Kidney epithelial cell (primary cell): ENCODE results near the gene PSORS1C1. TPM values are rescaled to one million over a fixed set of nuclear protein-coding genes. Genes with fewer than 3 reads are reported as not detected.

Experiments
- DNase-seq: peaks from one replicate; pipeline ENCODE4 v3.0.0-alpha.2; 2010; ENCODE audit warnings: low read depth
- H3K27me3 ChIP-seq: 2 replicates; pipeline ENCODE4 v1.6.0; 2011; ENCODE audit warnings: low read length; ENCODE audit not compliant: control insufficient read depth, insufficient read depth
- H3K36me3 ChIP-seq: 2 replicates; pipeline ENCODE4 v1.5.1; 2011; ENCODE audit warnings: low read length; ENCODE audit not compliant: control insufficient read depth, insufficient read depth
- H3K4me3 ChIP-seq: 2 replicates; pipeline ENCODE4 v1.5.1; 2011; ENCODE audit warnings: low read depth, mild to moderate bottlenecking, control low read depth, low read length
- total RNA-seq: library from RNA; depleted of rRNA; stranded (reverse); fragments of >200 nt; gene quantifications from 2 replicates; pipeline ENCODE4 v1.2.3, GENCODE V29; 2015
- TF ChIP-seq, protein P1 (sequence below): IDR thresholded peaks from 2 replicates; pipeline ENCODE4 v1.5.1; 2011; ENCODE audit warnings: mild to moderate bottlenecking, moderate library complexity, low read length, control low read depth, inconsistent platforms; ENCODE audit not compliant: insufficient read depth, poor library complexity, severe bottlenecking

The PSORS1C1 gene
- total RNA-seq, 1 donor from 2014 or later: 0.38 TPM

DNA sequence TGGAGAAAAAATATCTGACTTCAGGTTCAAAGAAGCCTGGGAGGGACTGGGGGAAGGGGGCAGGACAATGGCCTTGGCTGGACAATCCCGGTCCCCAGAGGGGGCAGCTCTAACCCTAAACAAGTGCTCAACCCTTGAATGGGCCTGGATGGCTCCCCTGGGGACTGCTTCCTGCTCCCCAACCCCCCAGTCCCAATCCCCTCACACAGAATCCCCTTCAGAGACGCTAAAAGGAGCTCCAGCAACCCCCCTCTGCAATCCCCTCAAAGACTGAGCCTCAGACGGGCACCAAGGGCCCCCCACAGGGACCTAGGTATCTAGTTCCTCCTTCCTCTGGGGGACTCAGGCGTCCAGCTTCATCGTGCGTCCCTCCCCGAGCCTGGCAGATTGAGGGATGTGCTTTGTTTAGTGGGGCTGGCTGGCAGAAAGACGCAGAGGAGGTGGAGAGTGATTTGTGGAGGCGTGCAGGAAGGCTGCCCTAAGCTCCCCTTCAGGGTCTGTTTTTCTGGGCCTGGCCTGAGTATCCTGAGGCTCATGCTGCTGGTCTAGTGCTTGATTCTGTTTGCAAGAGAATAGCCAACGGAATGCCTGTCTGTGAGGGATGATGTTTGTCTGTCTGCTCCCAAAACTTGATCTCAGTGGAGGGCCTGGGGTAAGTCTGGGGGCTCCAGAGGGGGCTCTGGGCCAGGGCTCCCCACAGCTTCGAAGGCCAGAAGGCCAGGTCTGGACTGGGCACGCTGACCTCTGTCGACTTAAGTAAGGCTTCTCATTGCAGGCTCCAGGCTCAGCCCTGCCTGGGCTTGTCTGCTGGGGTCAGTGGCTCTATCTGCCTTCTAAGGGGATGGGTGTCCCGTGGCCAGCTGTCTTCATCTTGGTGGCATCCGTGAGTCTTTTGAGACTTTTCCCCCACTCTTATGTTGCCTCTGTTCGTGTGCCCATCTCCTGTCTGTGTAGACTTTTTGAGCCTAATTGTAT, 57.6 kb downstream of the PSORS1C1 start:
- Histone ChIP-seq H3K36me3 (no peaks in the 10 kb centered on the region), H3K27me3 (no peaks in the 10 kb centered on the region), H3K4me3 (no peak overlapping the region)
- no peak for DNase-seq
- TF ChIP-seq, protein P1, sequence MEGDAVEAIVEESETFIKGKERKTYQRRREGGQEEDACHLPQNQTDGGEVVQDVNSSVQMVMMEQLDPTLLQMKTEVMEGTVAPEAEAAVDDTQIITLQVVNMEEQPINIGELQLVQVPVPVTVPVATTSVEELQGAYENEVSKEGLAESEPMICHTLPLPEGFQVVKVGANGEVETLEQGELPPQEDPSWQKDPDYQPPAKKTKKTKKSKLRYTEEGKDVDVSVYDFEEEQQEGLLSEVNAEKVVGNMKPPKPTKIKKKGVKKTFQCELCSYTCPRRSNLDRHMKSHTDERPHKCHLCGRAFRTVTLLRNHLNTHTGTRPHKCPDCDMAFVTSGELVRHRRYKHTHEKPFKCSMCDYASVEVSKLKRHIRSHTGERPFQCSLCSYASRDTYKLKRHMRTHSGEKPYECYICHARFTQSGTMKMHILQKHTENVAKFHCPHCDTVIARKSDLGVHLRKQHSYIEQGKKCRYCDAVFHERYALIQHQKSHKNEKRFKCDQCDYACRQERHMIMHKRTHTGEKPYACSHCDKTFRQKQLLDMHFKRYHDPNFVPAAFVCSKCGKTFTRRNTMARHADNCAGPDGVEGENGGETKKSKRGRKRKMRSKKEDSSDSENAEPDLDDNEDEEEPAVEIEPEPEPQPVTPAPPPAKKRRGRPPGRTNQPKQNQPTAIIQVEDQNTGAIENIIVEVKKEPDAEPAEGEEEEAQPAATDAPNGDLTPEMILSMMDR: no peak

DNA sequence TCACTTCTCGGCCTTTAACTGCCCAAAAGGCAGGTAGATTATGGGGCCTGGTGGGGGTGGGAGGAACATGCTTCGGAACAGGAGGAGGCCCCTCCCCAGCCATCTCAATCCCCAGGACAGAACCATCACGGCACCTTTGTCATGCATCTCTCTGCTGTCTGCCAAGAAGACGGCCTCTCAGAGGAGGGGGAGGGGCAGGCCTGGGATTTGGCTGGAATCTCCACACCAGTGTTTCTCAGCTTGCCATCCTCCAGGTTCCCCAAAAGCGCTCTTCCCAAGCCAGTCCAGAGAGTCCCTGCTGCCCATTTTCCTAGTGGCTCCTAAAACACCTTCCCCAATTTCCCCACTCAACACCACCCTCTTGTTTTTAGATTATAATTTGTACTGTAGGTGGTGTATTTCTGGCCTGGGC, 58.4 kb downstream of the PSORS1C1 start:
- TF ChIP-seq, protein P1: no peak
- DNase-seq: no peak
- Histone ChIP-seq H3K27me3 (no peaks in the 10 kb centered on the region), H3K4me3 (no peak overlapping the region), H3K36me3 (no peaks in the 10 kb centered on the region)

DNA sequence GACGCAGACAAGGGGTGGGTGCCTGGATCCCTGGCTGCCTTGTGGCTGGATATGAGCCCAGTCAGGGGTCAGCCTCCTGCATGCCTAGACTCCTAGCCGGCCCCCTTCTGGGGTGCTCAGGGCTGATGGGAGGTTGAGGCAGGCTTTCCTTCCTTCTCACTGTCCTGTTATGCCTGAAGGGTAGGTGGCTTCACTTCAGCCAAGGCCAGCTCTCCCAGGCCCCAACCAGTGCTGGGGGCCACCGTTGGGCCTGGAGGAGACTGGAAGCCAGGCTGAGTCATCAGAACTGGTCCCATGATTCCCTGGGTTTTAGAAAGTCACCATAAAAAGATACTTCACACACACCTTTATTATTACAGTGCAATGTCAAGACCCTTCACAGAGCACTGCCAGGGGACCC, 58.8 kb downstream of the PSORS1C1 start:
- no peaks in the 10 kb centered on the region for H3K27me3 ChIP-seq

DNA sequence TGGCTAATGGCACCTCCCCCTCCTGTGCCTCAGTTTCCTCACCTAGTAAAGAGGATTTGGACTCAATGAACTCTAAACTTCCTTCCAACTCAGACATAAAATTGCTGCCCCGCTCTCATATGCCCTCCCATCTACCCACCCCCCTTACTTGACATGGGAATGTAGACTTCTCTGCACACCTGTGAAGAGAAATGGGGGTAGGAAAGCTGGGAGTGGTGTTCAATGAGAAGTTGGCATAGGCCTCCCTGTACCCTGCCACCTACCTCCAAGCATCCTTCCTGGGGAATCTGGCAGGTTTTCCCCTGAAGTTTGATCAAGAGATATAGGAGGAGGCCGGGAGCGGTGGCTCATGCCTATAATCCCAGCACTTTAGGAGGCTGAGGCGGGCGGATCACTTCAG, 59.8 kb downstream of the PSORS1C1 start:
- no peak for DNase-seq
- H3K27me3 ChIP-seq: no peaks in the 10 kb centered on the region
- H3K36me3 ChIP-seq: no peaks in the 10 kb centered on the region
- TF ChIP-seq, protein P1: no peak
- no peak overlapping the region for H3K4me3 ChIP-seq

More for the DNA sequence above, 58.8 kb downstream of the PSORS1C1 start:
- Histone ChIP-seq H3K36me3 (no peaks in the 10 kb centered on the region), H3K4me3 (no peak overlapping the region)
- TF ChIP-seq, protein P1: no peak
- DNase-seq: no peak

DNA sequence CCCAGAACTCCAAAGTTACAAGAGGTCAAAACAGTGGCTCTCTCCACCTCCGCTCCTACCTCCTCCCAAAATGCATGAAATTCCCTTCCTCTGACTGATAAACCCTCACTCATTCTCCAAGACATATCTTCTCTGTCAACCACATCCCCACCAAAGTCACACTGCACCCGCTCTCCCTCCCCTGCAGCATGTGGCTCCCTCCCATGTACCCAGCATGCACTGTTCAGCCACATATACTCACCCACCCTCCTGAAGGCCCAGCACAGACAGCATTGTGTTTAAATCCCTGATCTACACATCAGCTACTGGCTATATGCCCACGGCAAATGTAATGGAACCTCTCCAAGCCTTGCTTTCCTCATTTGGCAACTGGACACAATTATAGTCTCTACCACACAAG, 61.4 kb downstream of the PSORS1C1 start:
- TF ChIP-seq, protein P1: no peak
- Histone ChIP-seq H3K4me3 (no peak overlapping the region), H3K27me3 (no peaks in the 10 kb centered on the region), H3K36me3 (peaks cover 2% of the 10 kb centered on the region)
- DNase-seq: no peak
